Endometrial microvascular endothelial cells (primary cell): ENCODE results near the gene ST8SIA2. TPM values are rescaled to one million over a fixed set of nuclear protein-coding genes. Genes with fewer than 3 reads are reported as not detected.

ENCODE experiments used
- in situ Hi-C: cut with HindIII; loops from 2 replicates; pipeline ENCODE4 v1.10.0; 2017; ENCODE audit warnings: low sequenced_read_pairs, low pct_unique_long_range_greater_than_20kb; ENCODE audit errors: inconsistent ontology term
- total RNA-seq: library from RNA; depleted of rRNA; stranded (reverse); fragments of >200 nt; gene quantifications from one replicate; pipeline ENCODE4 v1.2.3, GENCODE V29; 2015; ENCODE audit errors: inconsistent ontology term

ST8SIA2 gene
- not detected for total RNA-seq

GRCh38 chr15:92393071-92393979, at the start of gene ST8SIA2:
Gene ST8SIA2, plus strand, starts transcription at chr15:92393881. Its CDS starts 184 bp downstream, at chr15:92394065.
- in situ Hi-C loops: no loop called here

- in situ Hi-C loops: no loop called here
Observed at GRCh38 chr15:92343924-92344643, 49.6 kb upstream of the ST8SIA2 start.

- in situ Hi-C loops: no loop called here
Observed at GRCh38 chr15:92346063-92346462, 47.6 kb upstream of the ST8SIA2 start.

GRCh38 chr15:92355307-92355706, 38.4 kb upstream of the ST8SIA2 start:
- in situ Hi-C loops: no loop called here

- in situ Hi-C loops: no loop called here
Observed at GRCh38 chr15:92361321-92362000, 32.2 kb upstream of the ST8SIA2 start.

GRCh38 chr15:92362001-92362350, 31.7 kb upstream of the ST8SIA2 start:
- in situ Hi-C loops: no loop called here

DNA sequence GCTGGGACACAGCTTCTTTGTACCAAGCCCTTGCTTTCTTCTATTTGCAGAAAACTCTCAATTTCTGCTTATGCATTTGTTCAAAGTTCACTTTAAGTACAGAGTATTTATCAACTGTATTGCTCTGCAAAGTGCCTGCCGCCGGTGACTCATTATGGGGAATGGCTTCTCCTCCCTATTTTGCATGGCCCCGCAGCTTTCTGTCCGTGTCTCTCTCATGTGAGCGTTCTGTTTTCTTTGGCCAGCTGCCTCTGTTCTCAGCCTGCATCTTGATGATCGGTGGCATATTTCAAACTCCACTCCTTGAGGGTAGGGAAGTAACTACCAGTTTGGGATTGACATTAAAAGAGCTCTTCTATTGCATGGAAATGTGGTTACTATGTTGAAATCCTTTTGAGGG, 28.6 kb upstream of the ST8SIA2 start:
- in situ Hi-C loops: no loop called here

DNA sequence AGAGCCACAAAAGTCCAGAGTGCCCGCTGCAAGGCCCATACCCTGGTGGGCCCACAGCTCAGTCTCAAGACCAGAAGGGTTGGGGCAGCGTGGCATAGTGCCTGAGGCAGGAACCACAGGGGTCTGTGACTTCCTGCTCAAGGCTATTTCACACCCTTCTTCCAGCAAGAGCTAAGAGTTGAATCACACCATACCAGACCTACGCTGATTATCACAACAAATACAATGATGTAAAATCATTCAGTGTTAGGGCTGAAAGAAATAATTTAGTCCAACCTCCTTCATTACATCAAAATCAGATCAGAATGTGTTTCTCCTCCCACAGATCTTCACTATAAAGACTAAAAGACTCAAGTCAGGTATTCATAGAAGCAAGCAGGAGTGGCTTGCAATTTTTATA, 27.8 kb upstream of the ST8SIA2 start:
- in situ Hi-C loops: no loop called here

- in situ Hi-C loops: no loop called here
Observed at GRCh38 chr15:92366381-92366780, 27.3 kb upstream of the ST8SIA2 start.

DNA sequence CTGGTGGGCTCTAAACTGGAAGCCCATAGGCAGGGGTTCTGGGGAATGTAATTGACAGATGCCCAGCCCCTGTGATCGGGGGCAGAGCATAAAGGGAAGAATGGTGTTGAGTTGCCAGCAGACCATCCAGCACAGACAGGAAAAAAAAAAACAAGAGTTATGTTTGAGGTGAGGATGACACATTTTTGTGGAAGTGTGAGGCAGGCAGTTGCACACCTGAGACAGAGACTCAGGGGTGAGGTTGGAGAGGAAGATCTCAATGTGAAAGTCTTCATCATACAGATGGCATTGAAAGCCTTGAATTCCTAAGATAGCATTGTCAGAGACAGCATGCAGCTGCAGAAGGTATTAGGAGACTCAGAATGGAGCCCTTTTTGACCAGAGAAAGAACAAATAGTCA, 18.6 kb upstream of the ST8SIA2 start:
- in situ Hi-C loops: no loop called here

GRCh38 chr15:92376109-92376508, 17.6 kb upstream of the ST8SIA2 start:
- in situ Hi-C loops: no loop called here

- in situ Hi-C loops: no loop called here
Observed at GRCh38 chr15:92377083-92377789, 16.4 kb upstream of the ST8SIA2 start.

- in situ Hi-C loops: no loop called here
Observed at GRCh38 chr15:92383519-92384324, 10.0 kb upstream of the ST8SIA2 start.

GRCh38 chr15:92384381-92384780, 9.3 kb upstream of the ST8SIA2 start:
- in situ Hi-C loops: no loop called here

GRCh38 chr15:92385096-92385495, 8.6 kb upstream of the ST8SIA2 start:
- in situ Hi-C loops: no loop called here

DNA sequence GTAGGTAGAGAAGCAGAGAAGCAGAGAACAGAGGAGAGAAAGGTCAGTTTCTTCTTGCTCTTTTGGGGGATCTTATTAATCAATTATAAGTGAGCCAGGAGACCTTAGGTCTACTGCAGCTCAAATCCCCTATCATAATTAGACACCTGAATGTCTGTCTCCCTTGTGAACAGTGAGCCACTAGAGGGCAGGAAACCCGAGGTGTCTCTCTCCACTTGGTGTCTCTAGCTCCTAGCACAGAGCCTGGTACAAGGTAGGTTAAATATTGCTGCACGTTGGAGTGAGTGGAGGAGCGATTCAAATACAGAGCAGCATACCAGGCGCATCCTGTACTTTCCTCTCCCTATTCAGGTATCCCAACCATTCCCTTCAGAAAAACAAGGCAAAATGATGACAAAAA, 2.0 kb upstream of the ST8SIA2 start:
- in situ Hi-C loops: no loop called here

GRCh38 chr15:92392462-92392861, 1.2 kb upstream of the ST8SIA2 start:
- in situ Hi-C loops: no loop called here

- in situ Hi-C loops: no loop called here
Observed at GRCh38 chr15:92393980-92394308, 263 bp downstream of the ST8SIA2 start.
